NCI-H187 (cell line): ENCODE data around the gene GFRA4.
A peak's percentile ranks its signal among the peaks of the same experiment; 100 is the strongest.

ENCODE experiments used
- DNase-seq, 2 experiments: peaks; one replicate each; lab custom pipeline; 2025; lab: John Stamatoyannopoulos, UW

The GFRA4 gene

GRCh38 chr20:3673221-3674070 is 10.2 kb upstream of the GFRA4 start:
- DNase-seq: no peak

- no peak for DNase-seq
Observed at GRCh38 chr20:3672547-3673171, 9.5 kb upstream of the GFRA4 start.

GRCh38 chr20:3671986-3672546 is 8.9 kb upstream of the GFRA4 start:
- DNase-seq: no peak

GRCh38 chr20:3670945-3671344 is 7.7 kb upstream of the GFRA4 start:
- DNase-seq: no peak

- DNase-seq: no peak
Observed at GRCh38 chr20:3670511-3670910, 7.3 kb upstream of the GFRA4 start.

GRCh38 chr20:3669710-3670367 is 6.6 kb upstream of the GFRA4 start:
- DNase-seq: no peak

GRCh38 chr20:3667434-3668037 is 4.3 kb upstream of the GFRA4 start:
- no peak for DNase-seq

GRCh38 chr20:3663858-3664257 is 659 bp upstream of the GFRA4 start:
- DNase-seq: no peak

- DNase-seq: no peak
Observed at GRCh38 chr20:3661814-3662665, 1.2 kb downstream of the GFRA4 start.

GRCh38 chr20:3661060-3661813 is 2.0 kb downstream of the GFRA4 start:
- DNase-seq: no peak

- no peak for DNase-seq
Observed at GRCh38 chr20:3660262-3661059, 2.7 kb downstream of the GFRA4 start.

- no peak for DNase-seq
Observed at GRCh38 chr20:3659492-3660261, 3.5 kb downstream of the GFRA4 start.

GRCh38 chr20:3658716-3659491 is 4.3 kb downstream of the GFRA4 start:
- no peak for DNase-seq

GRCh38 chr20:3658019-3658715 is 5.0 kb downstream of the GFRA4 start:
- DNase-seq: no peak

GRCh38 chr20:3655131-3655405 is 8.1 kb downstream of the GFRA4 start:
- DNase-seq: no peak

GRCh38 chr20:3654326-3655130 is 8.7 kb downstream of the GFRA4 start:
- DNase-seq: peak; percentile 88 to 95

GRCh38 chr20:3653921-3654320 is 9.3 kb downstream of the GFRA4 start:
- DNase-seq: no peak
